ENCODE results near the gene CFAP46.

- TF ChIP-seq SP1 (IDR thresholded peaks at IDR 0.05): no peak
- no peak for TF ChIP-seq TARDBP (IDR thresholded peaks at IDR 0.05)
- no peak for TF ChIP-seq FOXM1 (IDR thresholded peaks at IDR 0.05; ENCODE audit: borderline replicate concordance)
- no peak for TF ChIP-seq SUZ12 (IDR thresholded peaks at IDR 0.05)
- TF ChIP-seq BHLHE40 (IDR thresholded peaks at IDR 0.05; ENCODE audit: borderline replicate concordance): no peak
- no peak for TF ChIP-seq NFRKB (IDR thresholded peaks at IDR 0.05)
- no peak for TF ChIP-seq ZNF384 (IDR thresholded peaks at IDR 0.05)
- TF ChIP-seq FOXA1 (IDR thresholded peaks at IDR 0.05): no peak
- TF ChIP-seq CTBP1 (IDR thresholded peaks at IDR 0.05; ENCODE audit: borderline replicate concordance): no peak
- TF ChIP-seq HDGF (IDR thresholded peaks at IDR 0.05; ENCODE audit: borderline replicate concordance): no peak
- no peak for TF ChIP-seq L3MBTL2 (conservative IDR thresholded peaks at IDR 0.05)
- TF ChIP-seq FOXK2 (IDR thresholded peaks at IDR 0.05): no peak
Measured at GRCh38 chr10:132798403-132798802, 144.0 kb downstream of the CFAP46 start.
